DND-41 (cell line): ENCODE data around the gene COL6A2.

Experiments used
- ATAC-seq: fragments of 200-7000 bp; cut with Tn5 transposase; 3 replicates; pipeline ENCODE4 v1.9.1; 2021; ENCODE audit warnings: low read depth; ENCODE audit not compliant: insufficient read depth
- DNase-seq: peaks from one replicate; pipeline ENCODE4 v3.0.0-alpha.2; 2020
- H2AFZ ChIP-seq: 2 replicates; pipeline ENCODE4 v1.6.0; 2012; ENCODE audit warnings: low read depth, low read length
- H3K27ac ChIP-seq: 2 replicates; pipeline ENCODE4 v1.5.1; 2012; ENCODE audit warnings: low read length, inconsistent platforms
- H3K27me3 ChIP-seq: fragments of 200-600 bp; sonication (generic); 2 replicates; pipeline ENCODE4 v1.6.0; 2012; ENCODE audit warnings: low read length, mild to moderate bottlenecking, inconsistent platforms; ENCODE audit not compliant: insufficient read depth, poor library complexity
- H3K36me3 ChIP-seq: 2 replicates; pipeline ENCODE4 v1.5.1; 2012; ENCODE audit warnings: low read length, inconsistent platforms; ENCODE audit not compliant: insufficient read depth
- H3K4me1 ChIP-seq: 2 replicates; pipeline ENCODE4 v1.5.1; 2012; ENCODE audit warnings: mild to moderate bottlenecking, low read length; ENCODE audit not compliant: insufficient read depth
- H3K4me2 ChIP-seq: 2 replicates; pipeline ENCODE4 v1.6.0; 2012; ENCODE audit warnings: mild to moderate bottlenecking, moderate library complexity, low read length, inconsistent platforms; ENCODE audit not compliant: insufficient read depth
- H3K4me3 ChIP-seq, 2 experiments: fragments of 200-600 bp in 1 of 2; shearing (Covaris generic) in 1 of 2; 2 replicates each; pipeline ENCODE4 v1.5.1; 2012 to 2016; ENCODE audit warnings: inconsistent platforms in 2 of 2, low read length in 2 of 2, mild to moderate bottlenecking in 2 of 2, low read depth in 1 of 2, moderate library complexity in 1 of 2
- H3K79me2 ChIP-seq: 2 replicates; pipeline ENCODE4 v1.6.0; 2012; ENCODE audit warnings: low read length, inconsistent platforms; ENCODE audit not compliant: insufficient read depth
- H3K9ac ChIP-seq: 2 replicates; pipeline ENCODE4 v1.6.0; 2012; ENCODE audit warnings: low read depth, mild to moderate bottlenecking, inconsistent platforms, low read length, moderate library complexity
- H3K9me3 ChIP-seq: 2 replicates; pipeline ENCODE4 v1.5.1; 2012; ENCODE audit warnings: low read length, moderate library complexity, mild to moderate bottlenecking, inconsistent platforms; ENCODE audit not compliant: insufficient read depth, severe bottlenecking
- H4K20me1 ChIP-seq: 2 replicates; pipeline ENCODE4 v1.6.0; 2012; ENCODE audit warnings: low read length; ENCODE audit not compliant: insufficient read depth
- EZH2 ChIP-seq: IDR thresholded peaks from 3 replicates; pipeline ENCODE4 v1.6.1; 2012; ENCODE audit warnings: borderline replicate concordance, low read depth, mild to moderate bottlenecking, moderate library complexity, low read length, inconsistent platforms; ENCODE audit not compliant: severe bottlenecking
- TF ChIP-seq, protein P1 (sequence below): IDR thresholded peaks from 2 replicates; pipeline ENCODE4 v1.5.1; 2012; ENCODE audit warnings: borderline replicate concordance, low read length, moderate library complexity, mild to moderate bottlenecking; ENCODE audit not compliant: poor library complexity, severe bottlenecking; ENCODE audit errors: extremely low read depth

COL6A2 gene

DNA sequence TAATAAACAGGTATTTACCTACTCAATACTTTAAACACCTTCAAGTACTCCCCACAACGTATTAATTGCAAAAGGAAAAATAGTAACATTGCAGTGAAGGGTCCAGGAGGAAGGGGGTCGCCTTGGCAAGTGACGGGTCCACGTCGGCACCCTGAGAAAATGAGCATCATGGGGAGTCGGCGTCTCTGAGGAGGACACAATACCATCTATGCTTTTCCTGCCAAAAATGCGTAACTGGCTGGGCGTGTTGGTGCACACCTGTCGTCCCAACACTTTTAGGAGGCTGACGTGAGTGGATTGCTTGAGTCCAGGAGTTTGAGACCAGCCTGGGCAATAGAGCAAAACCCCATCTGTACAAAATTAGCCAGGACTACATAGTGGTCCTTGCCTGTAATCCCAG is 50.2 kb downstream of the COL6A2 start:
- Histone ChIP-seq H3K79me2 (no peaks in the 10 kb centered on the region), H3K4me1 (peaks cover 7% of the 10 kb centered on the region; the same call in 1 of the 2 replicates), H2AFZ (no peak overlapping the region), H3K27me3 (no peaks in the 10 kb centered on the region), H3K27ac (no peak overlapping the region), H3K36me3 (no peaks in the 10 kb centered on the region), H3K4me2 (no peak overlapping the region), H3K9me3 (no peaks in the 10 kb centered on the region), H3K9ac (no peak overlapping the region), H3K4me3 (no peak overlapping the region), H4K20me1 (no peaks in the 10 kb centered on the region)
- no peak for ATAC-seq
- DNase-seq, result no peak
- no peak for TF ChIP-seq EZH2
- TF ChIP-seq, protein P1, sequence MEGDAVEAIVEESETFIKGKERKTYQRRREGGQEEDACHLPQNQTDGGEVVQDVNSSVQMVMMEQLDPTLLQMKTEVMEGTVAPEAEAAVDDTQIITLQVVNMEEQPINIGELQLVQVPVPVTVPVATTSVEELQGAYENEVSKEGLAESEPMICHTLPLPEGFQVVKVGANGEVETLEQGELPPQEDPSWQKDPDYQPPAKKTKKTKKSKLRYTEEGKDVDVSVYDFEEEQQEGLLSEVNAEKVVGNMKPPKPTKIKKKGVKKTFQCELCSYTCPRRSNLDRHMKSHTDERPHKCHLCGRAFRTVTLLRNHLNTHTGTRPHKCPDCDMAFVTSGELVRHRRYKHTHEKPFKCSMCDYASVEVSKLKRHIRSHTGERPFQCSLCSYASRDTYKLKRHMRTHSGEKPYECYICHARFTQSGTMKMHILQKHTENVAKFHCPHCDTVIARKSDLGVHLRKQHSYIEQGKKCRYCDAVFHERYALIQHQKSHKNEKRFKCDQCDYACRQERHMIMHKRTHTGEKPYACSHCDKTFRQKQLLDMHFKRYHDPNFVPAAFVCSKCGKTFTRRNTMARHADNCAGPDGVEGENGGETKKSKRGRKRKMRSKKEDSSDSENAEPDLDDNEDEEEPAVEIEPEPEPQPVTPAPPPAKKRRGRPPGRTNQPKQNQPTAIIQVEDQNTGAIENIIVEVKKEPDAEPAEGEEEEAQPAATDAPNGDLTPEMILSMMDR, result no peak

- DNase-seq (no peak), ATAC-seq (no peak)
- Histone ChIP-seq H3K27me3 (no peaks in the 10 kb centered on the region), H2AFZ (no peak overlapping the region), H3K4me2 (no peak overlapping the region), H3K9ac (no peak overlapping the region), H3K4me3 (no peak overlapping the region), H3K4me1 (no peaks in the 10 kb centered on the region), H4K20me1 (no peaks in the 10 kb centered on the region), H3K79me2 (no peaks in the 10 kb centered on the region), H3K9me3 (no peaks in the 10 kb centered on the region), H3K27ac (no peak overlapping the region), H3K36me3 (no peaks in the 10 kb centered on the region)
- no peak for TF ChIP-seq EZH2
- TF ChIP-seq, protein P1, result no peak
Measured at GRCh38 chr21:46149205-46149901, 51.4 kb downstream of the COL6A2 start.

GRCh38 chr21:46150073-46150472 is 52.2 kb downstream of the COL6A2 start:
- no peak overlapping the region for H3K9ac ChIP-seq
- H3K9me3 ChIP-seq, result no peaks in the 10 kb centered on the region
- no peak for DNase-seq
- no peak overlapping the region for H3K27ac ChIP-seq
- no peak for ATAC-seq
- TF ChIP-seq EZH2, result no peak
- TF ChIP-seq, protein P1, result no peak
- no peaks in the 10 kb centered on the region for H3K79me2 ChIP-seq
- no peaks in the 10 kb centered on the region for H4K20me1 ChIP-seq
- no peaks in the 10 kb centered on the region for H3K36me3 ChIP-seq
- H3K4me1 ChIP-seq, result no peaks in the 10 kb centered on the region
- H3K27me3 ChIP-seq, result no peaks in the 10 kb centered on the region
- H3K4me2 ChIP-seq, result no peak overlapping the region
- H2AFZ ChIP-seq, result no peak overlapping the region
- H3K4me3 ChIP-seq, result no peak overlapping the region
